ENCODE data around the gene SLC25A11. TPM values are rescaled to one million over a fixed set of nuclear protein-coding genes. Genes with fewer than 3 reads are reported as not detected.

The SLC25A11 gene
- total and polyA plus RNA-seq, 8 donors, result 25.2 to 73.5 (median 42.1) TPM

DNA sequence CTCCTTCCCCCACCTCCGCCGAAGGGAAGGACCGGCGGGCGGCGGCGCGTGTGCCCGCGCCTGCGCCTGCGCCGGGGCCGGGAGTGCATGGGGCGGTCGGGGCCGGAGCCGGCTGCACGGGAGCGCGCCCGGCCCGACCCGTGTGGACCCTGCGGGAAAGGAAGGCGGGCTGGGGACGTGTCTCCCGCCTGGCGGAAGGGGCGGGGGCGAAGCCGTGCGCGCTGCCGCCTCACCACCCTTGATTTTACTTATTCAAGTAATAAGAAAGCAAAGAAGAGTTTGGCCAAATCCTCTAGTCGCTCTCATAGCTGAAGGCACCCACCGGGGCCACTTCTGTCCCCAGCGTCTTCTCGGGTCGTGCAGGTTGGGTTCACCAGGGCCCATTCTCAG, 9.1 kb upstream of the SLC25A11 start:
- peak; percentile 83 to 97 for DNase-seq
- peak overlapping the region; percentile 82 to 100 (median 100) for H3K4me3 ChIP-seq
- peaks cover 24 to 32% (median 29%) of the 10 kb centered on the region in 4 donors for H3K36me3 ChIP-seq
- no peak for TF ChIP-seq EP300 (IDR thresholded peaks at IDR 0.05)
- no peak for TF ChIP-seq POLR2A (IDR thresholded peaks at IDR 0.05)
- TF ChIP-seq POLR2AphosphoS5 (IDR thresholded peaks at IDR 0.05), result peak; percentile 3 to 80 (median 39)
- WGBS, 5 donors, result 0 to 1% (median 1%) methylated on average over 19 to 40 of the region's 40 CpGs
- H3K4me1 ChIP-seq, result peaks cover 40 to 61% (median 53%) of the 10 kb centered on the region in 4 donors
- H3K27ac ChIP-seq, result peak overlapping the region; percentile 96 to 100 (median 99)
- H3K9me3 ChIP-seq, result no peaks in the 10 kb centered on the region
- H3K27me3 ChIP-seq, result no peaks in the 10 kb centered on the region
- intact Hi-C loops (cut with DNase I; ENCODE audit: low total_unique reads), result no loop called here

GRCh38 chr17:4948166-4948930, 8.5 kb upstream of the SLC25A11 start, which contains the start of gene PFN1:
Gene PFN1, minus strand, starts transcription at chr17:4948530. Its CDS starts 136 bp downstream, at chr17:4948394.
- 0 to 1% (median 0%) methylated on average over 30 to 59 of the region's 59 CpGs for WGBS, 5 donors
- DNase-seq, result peak; percentile 92 to 97
- no peak for TF ChIP-seq CTCF (IDR thresholded peaks at IDR 0.05)
- peak in 1 of 4 donors; percentile 79 for TF ChIP-seq POLR2A (IDR thresholded peaks at IDR 0.05)
- TF ChIP-seq EP300 (IDR thresholded peaks at IDR 0.05), result no peak
- peak in 2 of 3 donors; percentile 86 to 90 for TF ChIP-seq POLR2AphosphoS5 (IDR thresholded peaks at IDR 0.05)
- Histone ChIP-seq H3K27ac (peak within 1 kb of the TSS; percentile 96 to 100 (median 99)), H3K4me1 (peaks cover 40 to 66% (median 58%) of the 10 kb centered on the region in 4 donors), H3K4me3 (peak within 1 kb of the TSS; percentile 82 to 100 (median 100)), H3K27me3 (no peaks in the 10 kb centered on the region), H3K36me3 (peaks cover 29 to 38% (median 34%) of the 10 kb centered on the region in 4 donors), H3K9me3 (no peaks in the 10 kb centered on the region)
- intact Hi-C loops (cut with DNase I; ENCODE audit: low total_unique reads), result no loop called here

- Histone ChIP-seq H3K4me3 (peak overlapping the region; percentile 82 to 100 (median 100)), H3K27ac (peak overlapping the region; percentile 96 to 100 (median 99)), H3K4me1 (peaks cover 44 to 73% (median 65%) of the 10 kb centered on the region in 4 donors), H3K9me3 (no peaks in the 10 kb centered on the region), H3K27me3 (no peaks in the 10 kb centered on the region), H3K36me3 (peaks cover 36 to 46% (median 42%) of the 10 kb centered on the region in 4 donors)
- DNase-seq, result peak; percentile 70 to 86
- 0 to 1% (median 0%) methylated on average over 24 to 56 of the region's 56 CpGs for WGBS, 5 donors
- TF ChIP-seq EP300 (IDR thresholded peaks at IDR 0.05) (no peak), POLR2A (IDR thresholded peaks at IDR 0.05) (no peak), POLR2AphosphoS5 (IDR thresholded peaks at IDR 0.05) (peak in 1 of 3 donors; percentile 15)
- intact Hi-C loops (cut with DNase I; ENCODE audit: low total_unique reads), result no loop called here
Observed at GRCh38 chr17:4947411-4948165, 7.7 kb upstream of the SLC25A11 start.

- WGBS, 5 donors, result 0 to 3% (median 0%) methylated on average over 7 of the region's 7 CpGs
- H3K4me3 ChIP-seq, result peak overlapping the region; percentile 82 to 100 (median 100)
- intact Hi-C loops (cut with DNase I; ENCODE audit: low total_unique reads), result no loop called here
- H3K27ac ChIP-seq, result peak overlapping the region; percentile 96 to 100 (median 99)
- peaks cover 41 to 50% (median 48%) of the 10 kb centered on the region in 4 donors for H3K36me3 ChIP-seq
- peak in 1 of 2 donors; percentile 53 for DNase-seq
- no peaks in the 10 kb centered on the region for H3K27me3 ChIP-seq
- no peak for TF ChIP-seq CTCF (IDR thresholded peaks at IDR 0.05)
- TF ChIP-seq POLR2A (IDR thresholded peaks at IDR 0.05), result no peak
- TF ChIP-seq POLR2AphosphoS5 (IDR thresholded peaks at IDR 0.05), result no peak
- TF ChIP-seq EP300 (IDR thresholded peaks at IDR 0.05), result no peak
- no peaks in the 10 kb centered on the region for H3K9me3 ChIP-seq
- H3K4me1 ChIP-seq, result peaks cover 46 to 78% (median 71%) of the 10 kb centered on the region in 4 donors
Observed at GRCh38 chr17:4947010-4947410, 7.2 kb upstream of the SLC25A11 start.

Data from stomach (tissue), 9 donors.